Measurements from ENCODE around the gene GRK5.

GRCh38 chr10:119327096-119327745 is 119.8 kb downstream of the GRK5 start:
- TF ChIP-seq POLR2A (IDR thresholded peaks at IDR 0.05): no peak
- TF ChIP-seq, protein P1, sequence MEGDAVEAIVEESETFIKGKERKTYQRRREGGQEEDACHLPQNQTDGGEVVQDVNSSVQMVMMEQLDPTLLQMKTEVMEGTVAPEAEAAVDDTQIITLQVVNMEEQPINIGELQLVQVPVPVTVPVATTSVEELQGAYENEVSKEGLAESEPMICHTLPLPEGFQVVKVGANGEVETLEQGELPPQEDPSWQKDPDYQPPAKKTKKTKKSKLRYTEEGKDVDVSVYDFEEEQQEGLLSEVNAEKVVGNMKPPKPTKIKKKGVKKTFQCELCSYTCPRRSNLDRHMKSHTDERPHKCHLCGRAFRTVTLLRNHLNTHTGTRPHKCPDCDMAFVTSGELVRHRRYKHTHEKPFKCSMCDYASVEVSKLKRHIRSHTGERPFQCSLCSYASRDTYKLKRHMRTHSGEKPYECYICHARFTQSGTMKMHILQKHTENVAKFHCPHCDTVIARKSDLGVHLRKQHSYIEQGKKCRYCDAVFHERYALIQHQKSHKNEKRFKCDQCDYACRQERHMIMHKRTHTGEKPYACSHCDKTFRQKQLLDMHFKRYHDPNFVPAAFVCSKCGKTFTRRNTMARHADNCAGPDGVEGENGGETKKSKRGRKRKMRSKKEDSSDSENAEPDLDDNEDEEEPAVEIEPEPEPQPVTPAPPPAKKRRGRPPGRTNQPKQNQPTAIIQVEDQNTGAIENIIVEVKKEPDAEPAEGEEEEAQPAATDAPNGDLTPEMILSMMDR (IDR thresholded peaks at IDR 0.05): no peak

Measured in tibial nerve (tissue), 3 donors.